Embryonic facial prominence (tissue), 1 donor: ENCODE measurements around the gene CDIPT.
A peak's percentile ranks its signal among the peaks of the same experiment; 100 is the strongest.

Source experiments
- DNase-seq: peaks from one replicate; pipeline ENCODE4 v3.0.0-alpha.2; 2016; ENCODE audit errors: extremely low spot score

Gene CDIPT

DNA sequence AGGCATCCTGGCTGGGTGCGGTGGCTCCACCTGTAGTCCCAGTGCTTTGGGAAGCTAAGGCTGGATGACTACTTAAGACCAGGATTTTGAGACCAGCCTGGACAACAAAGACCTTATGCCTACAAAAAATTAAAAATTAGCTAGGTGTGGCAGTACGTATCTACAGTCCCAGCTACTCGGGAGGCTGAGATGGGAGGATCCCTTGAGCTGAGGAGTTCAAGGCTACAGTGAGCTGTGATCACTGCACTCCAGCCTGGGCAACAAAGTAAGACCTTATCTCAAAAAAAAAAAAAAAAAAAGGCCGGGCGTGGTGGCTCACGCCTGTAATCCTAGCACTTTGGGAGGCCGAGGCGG, 36.7 kb downstream of the CDIPT start:
- no peak for DNase-seq

GRCh38 chr16:29825145-29826044, 37.6 kb downstream of the CDIPT start:
- DNase-seq: no peak

- no peak for DNase-seq
Measured at GRCh38 chr16:29824589-29825144, 38.4 kb downstream of the CDIPT start.

- DNase-seq: no peak
Measured at GRCh38 chr16:29821643-29822115, 41.3 kb downstream of the CDIPT start.

- no peak for DNase-seq
Measured at GRCh38 chr16:29820730-29821642, 42.0 kb downstream of the CDIPT start.

DNA sequence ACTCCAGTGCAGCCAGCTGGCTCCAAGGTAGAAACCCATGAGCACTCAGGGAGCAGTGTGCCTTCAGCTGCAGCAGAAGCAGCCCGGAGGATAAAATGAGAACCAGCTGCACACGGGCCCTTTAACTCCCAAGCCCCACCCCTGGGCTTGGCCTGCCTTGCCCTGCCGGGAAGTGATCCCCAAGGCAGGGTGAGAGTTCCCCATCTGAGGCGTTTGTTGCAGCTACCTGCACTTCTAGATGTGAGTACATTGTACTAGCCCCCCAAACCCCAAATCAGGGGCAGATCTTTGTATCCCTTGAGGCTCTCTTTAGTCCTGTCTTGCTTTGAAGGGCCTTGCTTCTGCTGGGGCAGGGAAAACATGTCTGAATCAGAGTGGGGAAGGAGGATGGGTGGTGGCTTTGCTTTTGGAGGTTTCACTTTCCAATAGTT, 42.7 kb downstream of the CDIPT start, which contains the start of gene MVP:
MVP (plus strand) TSS at position 192 of the 431 bp plus-strand sequence. CDS start 10,088 bp downstream, outside the sequence.
- DNase-seq: no peak

DNA sequence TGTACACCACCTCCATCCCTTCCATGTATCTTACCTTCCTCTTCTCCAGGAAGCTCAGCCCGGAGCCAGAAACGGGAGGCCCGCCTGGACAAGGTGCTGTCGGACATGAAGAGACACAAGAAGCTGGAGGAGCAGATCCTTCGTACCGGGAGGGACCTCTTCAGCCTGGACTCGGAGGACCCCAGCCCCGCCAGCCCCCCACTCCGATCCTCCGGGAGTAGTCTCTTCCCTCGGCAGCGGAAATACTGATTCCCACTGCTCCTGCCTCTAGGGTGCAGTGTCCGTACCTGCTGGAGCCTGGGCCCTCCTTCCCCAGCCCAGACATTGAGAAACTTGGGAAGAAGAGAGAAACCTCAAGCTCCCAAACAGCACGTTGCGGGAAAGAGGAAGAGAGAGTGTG, 43.5 kb downstream of the CDIPT start:
- DNase-seq: no peak

- no peak for DNase-seq
Measured at GRCh38 chr16:29818082-29818481, 44.9 kb downstream of the CDIPT start.

- no peak for DNase-seq
Measured at GRCh38 chr16:29816694-29817441, 46.2 kb downstream of the CDIPT start.

- DNase-seq: peak; percentile 99
Measured at GRCh38 chr16:29815793-29816693, 47.0 kb downstream of the CDIPT start, which contains the start of gene PAGR1. PAGR1 (plus strand) TSS chr16:29816152; CDS start chr16:29816526, 374 bp downstream.

DNA sequence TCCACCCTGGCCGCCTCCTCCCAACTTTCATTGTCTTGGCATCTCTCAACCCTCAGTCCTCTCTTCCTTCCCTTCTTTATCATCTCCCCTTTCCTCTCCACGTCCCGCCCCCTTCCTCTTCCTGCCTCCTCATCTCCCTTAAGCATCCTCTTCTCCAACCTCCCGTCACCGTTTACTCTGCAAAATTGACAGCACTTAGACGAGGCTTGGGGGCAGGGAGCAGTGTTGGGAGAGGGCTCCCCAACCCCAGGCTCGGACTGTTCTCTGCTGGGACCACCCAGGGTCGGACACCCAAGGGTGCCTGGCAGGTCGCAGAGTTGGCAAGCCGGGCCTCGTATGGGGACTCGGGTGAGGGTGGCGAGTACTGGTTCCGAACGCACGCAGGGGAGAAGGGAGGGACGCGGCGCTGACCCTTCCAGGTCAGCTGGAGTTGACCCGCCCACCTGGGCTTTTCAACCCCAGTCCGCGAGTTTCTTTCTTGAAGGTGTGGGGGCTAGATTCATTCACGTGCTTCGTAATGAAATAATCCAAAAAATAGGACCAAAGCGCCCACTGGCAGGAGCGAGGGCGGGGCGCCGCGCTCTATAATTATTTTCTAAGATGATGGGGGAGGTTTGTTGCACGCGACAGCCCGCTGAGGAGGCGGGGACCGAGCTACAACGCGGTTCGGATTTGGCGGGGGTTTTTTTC, 47.8 kb downstream of the CDIPT start:
- DNase-seq: no peak

DNA sequence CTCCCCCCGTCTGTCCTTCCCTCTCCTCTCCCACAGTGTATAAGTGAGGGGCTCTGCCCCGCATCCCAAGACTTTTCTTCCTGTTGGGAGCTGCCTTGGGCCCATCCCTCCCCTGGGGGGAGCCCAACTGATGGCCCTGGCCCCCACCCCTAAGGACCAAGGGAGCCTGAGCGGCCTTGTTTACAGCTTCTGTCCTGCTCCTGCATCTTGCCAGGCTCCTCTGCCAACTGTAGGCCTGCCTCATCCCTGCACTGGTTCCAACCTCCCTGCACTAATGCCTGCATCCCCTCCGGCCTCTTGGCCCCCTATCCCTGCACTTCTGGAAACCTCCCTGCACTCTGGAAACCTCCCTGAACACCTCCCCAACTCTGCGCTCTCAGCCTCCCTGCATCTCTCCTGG, 48.4 kb downstream of the CDIPT start:
- no peak for DNase-seq

- no peak for DNase-seq
Measured at GRCh38 chr16:29813644-29814562, 49.1 kb downstream of the CDIPT start.

DNA sequence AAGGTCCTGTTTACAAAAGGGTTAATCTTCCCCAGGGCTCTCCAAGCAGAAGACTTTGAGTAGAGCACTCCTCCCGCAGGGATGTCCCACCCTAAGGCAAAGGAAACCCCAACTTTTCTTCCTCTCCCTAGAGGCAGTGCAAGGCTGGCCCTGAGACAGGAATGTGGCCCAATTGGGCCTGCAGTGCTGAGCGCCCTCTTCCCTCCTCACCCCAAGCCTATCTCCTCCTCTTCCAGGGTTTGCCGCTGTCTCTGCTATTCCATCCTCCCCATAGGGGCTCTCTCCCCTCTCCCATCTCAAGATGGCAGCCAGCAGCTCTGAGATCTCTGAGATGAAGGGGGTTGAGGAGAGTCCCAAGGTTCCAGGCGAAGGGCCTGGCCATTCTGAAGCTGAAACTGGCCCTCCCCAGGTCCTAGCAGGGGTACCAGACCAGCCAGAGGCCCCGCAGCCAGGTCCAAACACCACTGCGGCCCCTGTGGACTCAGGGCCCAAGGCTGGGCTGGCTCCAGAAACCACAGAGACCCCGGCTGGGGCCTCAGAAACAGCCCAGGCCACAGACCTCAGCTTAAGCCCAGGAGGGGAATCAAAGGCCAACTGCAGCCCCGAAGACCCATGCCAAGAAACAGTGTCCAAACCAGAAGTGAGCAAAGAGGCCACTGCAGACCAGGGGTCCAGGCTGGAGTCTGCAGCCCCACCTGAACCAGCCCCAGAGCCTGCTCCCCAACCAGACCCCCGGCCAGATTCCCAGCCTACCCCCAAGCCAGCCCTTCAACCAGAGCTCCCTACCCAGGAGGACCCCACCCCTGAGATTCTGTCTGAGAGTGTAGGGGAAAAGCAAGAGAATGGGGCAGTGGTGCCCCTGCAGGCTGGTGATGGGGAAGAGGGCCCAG, 50.0 kb downstream of the CDIPT start:
- DNase-seq: no peak

- no peak for DNase-seq
Measured at GRCh38 chr16:29811896-29812665, 50.9 kb downstream of the CDIPT start, which contains the start of gene PRRT2. PRRT2 (plus strand) TSS chr16:29812193; CDS start chr16:29813055, 862 bp downstream.

DNA sequence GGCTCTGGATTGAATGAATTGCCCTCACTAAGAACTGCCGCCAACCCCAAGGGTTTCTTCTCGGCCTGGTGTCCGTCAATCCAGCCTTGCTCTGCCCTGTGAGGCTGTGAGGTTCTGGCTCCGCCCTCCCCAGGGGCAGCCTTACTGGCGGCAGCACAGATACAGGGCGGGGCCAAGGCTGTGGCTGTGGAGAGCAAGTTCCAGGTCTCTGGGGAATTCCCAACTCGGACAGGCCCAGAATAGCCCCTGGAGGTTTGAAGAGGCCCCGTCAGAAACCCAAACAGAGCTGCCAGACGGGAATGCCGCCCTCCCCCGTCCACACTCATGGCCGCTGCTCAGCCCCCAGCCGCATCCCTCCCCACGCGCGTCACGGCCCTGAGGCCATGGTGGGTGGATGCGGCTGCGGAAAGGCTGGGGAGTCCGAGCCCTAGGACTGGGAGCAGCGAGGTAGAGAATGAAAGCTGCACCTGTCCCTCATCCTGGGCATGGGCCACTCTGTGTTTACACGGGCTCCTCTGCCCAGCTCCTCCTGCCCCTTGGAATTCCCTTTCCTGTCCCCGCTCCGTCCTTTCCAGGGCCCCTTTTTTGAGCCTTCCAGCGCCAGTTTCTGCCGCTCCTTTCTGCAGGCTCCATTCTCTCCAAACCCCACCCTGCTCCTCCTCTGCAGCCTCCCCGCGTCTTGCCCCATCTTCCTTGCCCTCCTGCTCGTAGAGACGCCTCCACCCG, 51.7 kb downstream of the CDIPT start:
- no peak for DNase-seq
